HepG2 (cell line): ENCODE measurements around the gene ZDHHC7. TPM values are rescaled to one million over a fixed set of nuclear protein-coding genes. Genes with fewer than 3 reads are reported as not detected.

Experiments used
- HBP1 ChIP-seq: IDR thresholded peaks from 2 replicates; pipeline ENCODE4 v1.6.1; 2016; ENCODE audit warnings: low read depth, control low read depth
- KLF6 ChIP-seq: IDR thresholded peaks from 2 replicates; pipeline ENCODE4 v1.8.0; 2016; ENCODE audit warnings: missing biosample characterization, missing genetic modification reagents
- MBD4 ChIP-seq: IDR thresholded peaks from 2 replicates; pipeline ENCODE4 v1.6.1; 2012; ENCODE audit warnings: low read length, inconsistent platforms, borderline replicate concordance
- MBNL3 ChIP-seq: fragments of 250-450 bp; sonication (Bioruptor Pico); conservative IDR thresholded peaks from 2 replicates; pipeline ENCODE4 v1.8.0; 2022; ENCODE audit warnings: mild to moderate bottlenecking, inconsistent platforms
- MIER3 ChIP-seq: IDR thresholded peaks from 2 replicates; pipeline ENCODE4 v1.6.1; 2016; ENCODE audit warnings: missing compliant biosample characterization, borderline replicate concordance
- PPARG ChIP-seq: conservative IDR thresholded peaks from 2 replicates; pipeline ENCODE4 v1.6.1; 2016; ENCODE audit warnings: missing biosample characterization, missing genetic modification reagents
- RARG ChIP-seq: sonication (generic); formaldehyde crosslinking; IDR thresholded peaks from 2 replicates; pipeline ENCODE4 v1.4.0; 2020; ENCODE audit warnings: low read depth, mild to moderate bottlenecking, missing genetic modification reagents
- SOX5 ChIP-seq: IDR thresholded peaks from 2 replicates; pipeline ENCODE4 v1.6.1; 2016; ENCODE audit warnings: borderline replicate concordance
- ZBTB44 ChIP-seq: sonication (generic); formaldehyde crosslinking; IDR thresholded peaks from 2 replicates; pipeline ENCODE4 v1.4.0; 2020; ENCODE audit warnings: missing genetic modification reagents
- ZBTB8A ChIP-seq: sonication (generic); formaldehyde crosslinking; IDR thresholded peaks from 2 replicates; pipeline ENCODE4 v1.4.0; 2020; ENCODE audit warnings: mild to moderate bottlenecking, low read depth, missing genetic modification reagents, borderline replicate concordance
- ZC3H4 ChIP-seq: sonication (generic); formaldehyde crosslinking; IDR thresholded peaks from 2 replicates; pipeline ENCODE4 v1.4.0; 2020; ENCODE audit warnings: missing genetic modification reagents, borderline replicate concordance
- ZGPAT ChIP-seq: IDR thresholded peaks from 2 replicates; pipeline ENCODE4 v1.6.1; 2016; ENCODE audit warnings: mild to moderate bottlenecking
- ZNF180 ChIP-seq: sonication (generic); formaldehyde crosslinking; IDR thresholded peaks from 2 replicates; pipeline ENCODE4 v1.4.0; 2020; ENCODE audit warnings: low read depth, missing genetic modification reagents, borderline replicate concordance
- ZNF264 ChIP-seq: sonication (generic); formaldehyde crosslinking; IDR thresholded peaks from 2 replicates; pipeline ENCODE4 v1.4.0; 2020; ENCODE audit warnings: missing genetic modification reagents
- ZNF317 ChIP-seq: sonication (generic); formaldehyde crosslinking; IDR thresholded peaks from 2 replicates; pipeline ENCODE4 v1.5.0; 2020; ENCODE audit warnings: mild to moderate bottlenecking, missing genetic modification reagents
- ZNF704 ChIP-seq: sonication (generic); formaldehyde crosslinking; IDR thresholded peaks from 2 replicates; pipeline ENCODE4 v1.8.1; 2023; ENCODE audit warnings: mild to moderate bottlenecking, inconsistent platforms, moderate library complexity, missing genetic modification reagents, borderline replicate concordance
- ZNF816 ChIP-seq: sonication (generic); formaldehyde crosslinking; IDR thresholded peaks from 2 replicates; pipeline ENCODE4 v1.8.0; 2022; ENCODE audit warnings: missing genetic modification reagents, mild to moderate bottlenecking, borderline replicate concordance
- polyA plus RNA-seq, 8 experiments: library from polyadenylated mRNA; depleted of rRNA in 3 of 8; stranded (reverse) in 7 of 8; unstranded in 1 of 8; fragments of >200 nt; fragmentation: Illumina TruSeq in 4 of 8; extraction: Trizol in 4 of 8; gene quantifications; 2 replicates each; pipeline versions ENCODE4 v1.2.1 to v1.2.3, GENCODE V29; 2011 to 2016; ENCODE audit warnings: low read depth in 4 of 8, missing spikeins in 1 of 8, mixed read lengths in 1 of 8; ENCODE audit not compliant: insufficient read depth in 1 of 8
- total RNA-seq, 5 experiments: library from RNA; depleted of rRNA; stranded (reverse); fragments of >200 nt; fragmentation: Illumina TruSeq; extraction: Trizol; gene quantifications; 2 replicates each; pipeline ENCODE4 v1.2.3, GENCODE V29; 2016; ENCODE audit warnings: low read depth in 1 of 5
- TF ChIP-seq, protein P1 (sequence below): sonication (generic); formaldehyde crosslinking; IDR thresholded peaks from 2 replicates; pipeline ENCODE4 v1.4.0; 2020; ENCODE audit warnings: missing genetic modification reagents, borderline replicate concordance
- TF ChIP-seq, protein P2 (sequence below): sonication (generic); formaldehyde crosslinking; IDR thresholded peaks from 2 replicates; pipeline ENCODE4 v1.5.0; 2020; ENCODE audit warnings: mild to moderate bottlenecking, low read depth, missing genetic modification reagents, borderline replicate concordance

ZDHHC7 gene
- total and polyA plus RNA-seq, 2 of the 13 experiments (the other 11 are each of a cell fraction or from before 2014, with no cell fraction given), result 46.8 to 67.6 TPM

DNA sequence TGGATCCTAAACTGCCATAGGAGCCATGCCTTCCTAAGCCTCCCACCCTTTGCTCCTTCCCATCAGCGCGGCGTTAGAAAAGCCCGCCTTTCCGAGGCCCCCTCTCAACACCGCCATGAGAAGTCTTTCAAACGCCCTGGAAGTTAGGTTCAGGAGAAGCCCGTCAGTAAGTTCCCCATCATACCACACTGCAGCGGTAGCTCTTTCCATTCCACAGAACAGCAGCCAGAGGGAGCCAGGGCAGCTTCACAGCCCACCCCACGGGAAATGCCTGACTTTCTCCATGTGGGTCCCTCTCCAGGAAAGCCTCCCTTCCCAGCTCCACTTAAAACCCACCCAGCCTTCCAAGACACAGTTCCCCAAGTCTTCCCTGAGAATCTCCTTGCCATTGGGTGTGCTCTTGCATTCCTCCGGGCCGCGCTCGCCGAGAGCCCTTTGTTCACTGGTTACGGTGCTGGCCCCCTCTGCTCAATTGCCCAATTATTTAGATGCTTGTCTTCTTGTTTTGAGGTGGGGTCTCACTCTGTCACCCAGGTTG, 44.9 kb upstream of the ZDHHC7 start (continued):
- TF ChIP-seq, protein P1, sequence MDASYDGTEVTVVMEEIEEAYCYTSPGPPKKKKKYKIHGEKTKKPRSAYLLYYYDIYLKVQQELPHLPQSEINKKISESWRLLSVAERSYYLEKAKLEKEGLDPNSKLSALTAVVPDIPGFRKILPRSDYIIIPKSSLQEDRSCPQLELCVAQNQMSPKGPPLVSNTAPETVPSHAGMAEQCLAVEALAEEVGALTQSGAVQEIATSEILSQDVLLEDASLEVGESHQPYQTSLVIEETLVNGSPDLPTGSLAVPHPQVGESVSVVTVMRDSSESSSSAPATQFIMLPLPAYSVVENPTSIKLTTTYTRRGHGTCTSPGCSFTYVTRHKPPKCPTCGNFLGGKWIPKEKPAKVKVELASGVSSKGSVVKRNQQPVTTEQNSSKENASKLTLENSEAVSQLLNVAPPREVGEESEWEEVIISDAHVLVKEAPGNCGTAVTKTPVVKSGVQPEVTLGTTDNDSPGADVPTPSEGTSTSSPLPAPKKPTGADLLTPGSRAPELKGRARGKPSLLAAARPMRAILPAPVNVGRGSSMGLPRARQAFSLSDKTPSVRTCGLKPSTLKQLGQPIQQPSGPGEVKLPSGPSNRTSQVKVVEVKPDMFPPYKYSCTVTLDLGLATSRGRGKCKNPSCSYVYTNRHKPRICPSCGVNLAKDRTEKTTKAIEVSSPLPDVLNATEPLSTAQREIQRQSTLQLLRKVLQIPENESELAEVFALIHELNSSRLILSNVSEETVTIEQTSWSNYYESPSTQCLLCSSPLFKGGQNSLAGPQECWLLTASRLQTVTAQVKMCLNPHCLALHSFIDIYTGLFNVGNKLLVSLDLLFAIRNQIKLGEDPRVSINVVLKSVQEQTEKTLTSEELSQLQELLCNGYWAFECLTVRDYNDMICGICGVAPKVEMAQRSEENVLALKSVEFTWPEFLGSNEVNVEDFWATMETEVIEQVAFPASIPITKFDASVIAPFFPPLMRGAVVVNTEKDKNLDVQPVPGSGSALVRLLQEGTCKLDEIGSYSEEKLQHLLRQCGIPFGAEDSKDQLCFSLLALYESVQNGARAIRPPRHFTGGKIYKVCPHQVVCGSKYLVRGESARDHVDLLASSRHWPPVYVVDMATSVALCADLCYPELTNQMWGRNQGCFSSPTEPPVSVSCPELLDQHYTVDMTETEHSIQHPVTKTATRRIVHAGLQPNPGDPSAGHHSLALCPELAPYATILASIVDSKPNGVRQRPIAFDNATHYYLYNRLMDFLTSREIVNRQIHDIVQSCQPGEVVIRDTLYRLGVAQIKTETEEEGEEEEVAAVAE (CRISPR knock-in tag), result no peak
- TF ChIP-seq MBD4 (no peak), ZBTB44 (CRISPR knock-in tag) (no peak), ZNF180 (CRISPR knock-in tag) (no peak), RARG (CRISPR knock-in tag) (0 out of 2 replicates have a peak, but pooled peaks have one; percentile 5), MIER3 (CRISPR knock-in tag) (no peak), ZNF704 (CRISPR knock-in tag) (no peak), KLF6 (CRISPR knock-in tag) (no peak), MBNL3 (CRISPR knock-in tag) (no peak), PPARG (CRISPR knock-in tag) (no peak), HBP1 (CRISPR knock-in tag) (no peak), SOX5 (CRISPR knock-in tag) (no peak), ZNF317 (no peak), ZNF816 (CRISPR knock-in tag) (no peak), ZNF264 (CRISPR knock-in tag) (no peak), ZGPAT (CRISPR knock-in tag) (no peak; the same call in 1 of the 2 replicates), ZC3H4 (CRISPR knock-in tag) (no peak), ZBTB8A (CRISPR knock-in tag) (no peak)
- TF ChIP-seq, protein P2, sequence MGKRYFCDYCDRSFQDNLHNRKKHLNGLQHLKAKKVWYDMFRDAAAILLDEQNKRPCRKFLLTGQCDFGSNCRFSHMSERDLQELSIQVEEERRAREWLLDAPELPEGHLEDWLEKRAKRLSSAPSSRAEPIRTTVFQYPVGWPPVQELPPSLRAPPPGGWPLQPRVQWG (CRISPR knock-in tag), result no peak
